ENCODE data around the gene NDUFA1.
"Not testable (repeated sequence)": the region's sequence is repeated elsewhere in the genome, so short reads cannot be mapped to it uniquely, and the experiment has no call there.

The NDUFA1 gene

GRCh38 chrX:119916310-119916709 is 44.7 kb downstream of the NDUFA1 start:
- no peak for DNase-seq

- no peak for DNase-seq
These were observed 46.2 kb downstream of the NDUFA1 start for GRCh38 chrX:119917877-119918276.

- DNase-seq = no peak
These were observed 48.4 kb downstream of the NDUFA1 start for GRCh38 chrX:119919835-119920585.

- not testable (repeated sequence) for DNase-seq
These were observed 50.8 kb downstream of the NDUFA1 start for GRCh38 chrX:119922391-119922790.
